ENCODE measurements around the gene FAM83E. TPM values are rescaled to one million over a fixed set of nuclear protein-coding genes. Genes with fewer than 3 reads are reported as not detected.
A peak's percentile ranks its signal among the peaks of the same experiment; 100 is the strongest.

Gene FAM83E
- total and polyA plus RNA-seq, 2 of the 8 experiments (the other 6 are each of a cell fraction or from before 2014, with no cell fraction given), result 1.8 to 5.3 TPM

GRCh38 chr19:48646722-48647216, 31.9 kb upstream of the FAM83E start (continued):
- TF ChIP-seq CHD7 (IDR thresholded peaks at IDR 0.05; ENCODE audit: insufficient replicate concordance, low read length) (no peak), SP2 (IDR thresholded peaks at IDR 0.05; ENCODE audit: low read length) (no peak), JUND (IDR thresholded peaks at IDR 0.05; ENCODE audit: low read length) (no peak), EGR1 (IDR thresholded peaks at IDR 0.05; ENCODE audit: borderline replicate concordance, low read depth, low read length) (peak; percentile 93), KDM5A (IDR thresholded peaks at IDR 0.05; ENCODE audit: low read length) (no peak), BACH1 (IDR thresholded peaks at IDR 0.05; ENCODE audit: low read length) (no peak), HDAC2 (IDR thresholded peaks at IDR 0.05; ENCODE audit: borderline replicate concordance in 1 of 2, low read depth in 2 of 2, low read length in 2 of 2) (no peak), SIRT6 (IDR thresholded peaks at IDR 0.05; ENCODE audit: low read length) (no peak), ASH2L (IDR thresholded peaks at IDR 0.05; ENCODE audit: low read length) (no peak), CHD2 (IDR thresholded peaks at IDR 0.05; ENCODE audit: low read length) (no peak), EP300 (IDR thresholded peaks at IDR 0.05; ENCODE audit: borderline replicate concordance in 1 of 2, low read depth in 2 of 2, low read length in 2 of 2) (0 out of 3 replicates have a peak, but pooled peaks of 1 of the 2 experiments have one; percentile 1)
